ENCODE results near the gene AIRE. TPM values are rescaled to one million over a fixed set of nuclear protein-coding genes. Genes with fewer than 3 reads are reported as not detected.

AIRE gene
- polyA plus RNA-seq, 2 donors: 0.01 to 0.06 TPM

DNA sequence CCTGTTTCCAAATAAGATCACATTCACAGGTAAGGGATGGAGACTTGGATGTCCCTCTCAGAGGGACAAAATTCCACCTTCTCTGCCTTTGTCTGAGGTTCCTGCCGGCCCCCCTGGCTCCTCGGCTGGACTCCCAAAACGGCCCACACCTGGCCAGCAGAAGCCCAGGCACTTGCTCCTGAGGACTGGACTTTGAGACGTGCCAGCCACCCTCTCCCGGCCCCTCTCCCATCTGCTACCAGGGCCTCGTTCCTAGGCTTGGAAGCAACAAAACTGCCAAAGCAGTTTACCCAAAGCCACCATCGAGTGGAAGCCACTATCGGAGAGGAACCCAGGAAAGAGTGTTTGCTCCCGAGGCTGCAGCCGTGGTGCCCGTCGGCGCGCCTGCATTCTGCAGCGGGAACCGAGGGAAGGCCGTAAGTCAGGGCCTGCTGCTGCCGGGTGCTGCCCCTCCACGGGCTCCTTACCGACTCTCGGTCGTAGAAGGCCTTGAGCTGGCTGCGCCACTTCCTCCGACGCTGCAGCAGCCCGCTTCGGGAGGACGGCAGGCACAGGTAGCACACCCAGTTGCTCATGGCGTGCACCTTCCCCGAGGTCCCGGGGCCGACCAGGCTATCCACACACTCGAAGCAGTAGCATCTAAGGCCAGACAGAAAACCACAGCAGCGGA, 27.5 kb upstream of the AIRE start:
- Histone ChIP-seq H3K27ac (ENCODE audit: low read depth in 2 of 2, low read length in 1 of 2) (no peak overlapping the region), H3K9me3 (ENCODE audit: control insufficient read depth in 2 of 2, insufficient read depth in 1 of 2, low read depth in 1 of 2, low read length in 1 of 2) (no peaks in the 10 kb centered on the region), H3K27me3 (ENCODE audit: control insufficient read depth in 1 of 2, insufficient read depth in 2 of 2, low read length in 2 of 2) (no peaks in the 10 kb centered on the region), H3K4me1 (ENCODE audit: control insufficient read depth in 2 of 2, insufficient read depth in 2 of 2, low read length in 1 of 2) (no peaks in the 10 kb centered on the region), H3K4me3 (ENCODE audit: low read depth in 1 of 2, low read length in 2 of 2) (no peak overlapping the region), H3K36me3 (ENCODE audit: control insufficient read depth in 2 of 2, insufficient read depth in 2 of 2, low read length in 1 of 2) (no peaks in the 10 kb centered on the region)
- 88 to 91% methylated on average over 34 of the region's 34 CpGs for WGBS, 2 donors

DNA sequence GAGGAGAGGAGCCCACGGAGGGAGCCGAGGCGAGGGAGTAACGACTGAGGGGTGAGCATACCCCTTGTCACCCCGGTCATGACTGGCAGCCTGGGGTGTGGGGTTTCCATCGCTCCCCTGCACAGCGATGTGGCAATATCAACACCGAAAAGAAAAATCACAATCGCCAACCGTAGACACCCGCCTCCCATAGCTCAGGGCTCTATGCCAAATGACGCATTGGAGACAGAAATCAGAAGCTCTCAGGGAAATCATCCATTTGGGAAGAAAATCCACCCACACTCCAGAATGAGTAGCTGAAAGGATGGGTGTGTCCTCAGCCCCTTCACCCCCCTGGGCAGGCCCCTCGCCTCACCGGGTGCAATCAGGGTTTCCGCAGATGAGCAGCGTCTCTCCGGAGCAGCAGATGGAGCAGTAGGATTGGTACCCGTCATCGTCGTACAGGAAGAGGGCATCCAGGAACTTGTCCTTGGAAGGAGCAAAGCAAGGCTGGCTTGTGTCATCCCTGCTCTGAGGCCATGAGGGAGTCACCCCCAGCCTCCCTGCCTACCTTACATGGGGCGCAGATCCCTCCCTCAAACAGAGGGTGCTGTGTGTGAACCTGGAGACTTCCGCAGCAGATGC, 26.5 kb upstream of the AIRE start:
- H3K36me3 ChIP-seq (ENCODE audit: control insufficient read depth in 2 of 2, insufficient read depth in 2 of 2, low read length in 1 of 2): no peaks in the 10 kb centered on the region
- no peaks in the 10 kb centered on the region for H3K4me1 ChIP-seq (ENCODE audit: control insufficient read depth in 2 of 2, insufficient read depth in 2 of 2, low read length in 1 of 2)
- no peak overlapping the region for H3K4me3 ChIP-seq (ENCODE audit: low read depth in 1 of 2, low read length in 2 of 2)
- H3K27ac ChIP-seq (ENCODE audit: low read depth in 2 of 2, low read length in 1 of 2): no peak overlapping the region
- H3K27me3 ChIP-seq (ENCODE audit: control insufficient read depth in 1 of 2, insufficient read depth in 2 of 2, low read length in 2 of 2): no peaks in the 10 kb centered on the region
- 79 to 87% methylated on average over 22 of the region's 22 CpGs for WGBS, 2 donors
- no peaks in the 10 kb centered on the region for H3K9me3 ChIP-seq (ENCODE audit: control insufficient read depth in 2 of 2, insufficient read depth in 1 of 2, low read depth in 1 of 2, low read length in 1 of 2)

- no peaks in the 10 kb centered on the region for H3K36me3 ChIP-seq (ENCODE audit: control insufficient read depth in 2 of 2, insufficient read depth in 2 of 2, low read length in 1 of 2)
- H3K9me3 ChIP-seq (ENCODE audit: control insufficient read depth in 2 of 2, insufficient read depth in 1 of 2, low read depth in 1 of 2, low read length in 1 of 2): no peaks in the 10 kb centered on the region
- no peaks in the 10 kb centered on the region for H3K27me3 ChIP-seq (ENCODE audit: control insufficient read depth in 1 of 2, insufficient read depth in 2 of 2, low read length in 2 of 2)
- no peak overlapping the region for H3K27ac ChIP-seq (ENCODE audit: low read depth in 2 of 2, low read length in 1 of 2)
- no peaks in the 10 kb centered on the region for H3K4me1 ChIP-seq (ENCODE audit: control insufficient read depth in 2 of 2, insufficient read depth in 2 of 2, low read length in 1 of 2)
- H3K4me3 ChIP-seq (ENCODE audit: low read depth in 1 of 2, low read length in 2 of 2): no peak overlapping the region
- WGBS, 2 donors: 56 to 59% methylated on average over 4 of the region's 4 CpGs
These were observed 25.6 kb upstream of the AIRE start for GRCh38 chr21:44260066-44260465.

DNA sequence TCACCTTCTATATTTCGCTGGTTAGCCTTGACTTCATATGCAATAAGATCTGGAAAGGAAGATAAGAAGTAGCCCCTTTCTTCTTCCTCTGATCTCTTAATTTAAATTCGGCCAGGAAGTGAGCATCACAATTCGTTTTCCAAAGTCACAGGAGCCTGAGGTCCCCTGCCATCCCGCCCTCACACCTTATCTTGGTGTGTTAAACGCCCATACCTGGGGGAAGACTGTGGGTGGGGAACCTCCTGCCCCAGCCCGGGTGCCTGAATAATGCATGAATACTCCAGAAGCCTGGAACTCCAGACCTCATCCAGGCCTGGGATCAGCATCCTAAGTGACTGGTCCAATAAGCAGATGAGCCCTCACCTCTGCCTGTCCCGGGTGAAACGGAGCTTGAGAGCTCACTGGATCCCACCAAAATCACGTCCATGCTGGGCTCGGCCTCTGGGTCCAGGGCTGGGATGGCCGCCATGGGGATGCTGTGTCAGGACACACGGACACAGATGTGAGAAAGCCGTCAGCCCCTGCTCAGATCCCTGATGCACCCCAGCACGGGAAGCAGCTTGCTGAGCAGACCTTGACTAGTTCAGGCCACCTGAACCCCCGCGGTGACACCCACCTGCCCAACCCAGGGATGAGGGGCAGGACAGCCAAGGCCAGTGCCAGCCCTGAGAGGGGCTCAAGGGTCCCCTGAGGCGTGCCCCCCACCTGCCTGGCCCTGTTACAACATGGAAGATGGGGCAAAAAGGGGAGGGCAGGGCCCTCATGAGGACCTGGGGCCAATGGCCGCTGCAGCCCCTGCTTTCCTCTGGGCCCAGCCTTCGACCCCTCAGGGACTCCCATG, 24.7 kb upstream of the AIRE start:
- Histone ChIP-seq H3K27ac (ENCODE audit: low read depth in 2 of 2, low read length in 1 of 2) (no peak overlapping the region), H3K9me3 (ENCODE audit: control insufficient read depth in 2 of 2, insufficient read depth in 1 of 2, low read depth in 1 of 2, low read length in 1 of 2) (no peaks in the 10 kb centered on the region), H3K4me3 (ENCODE audit: low read depth in 1 of 2, low read length in 2 of 2) (no peak overlapping the region), H3K4me1 (ENCODE audit: control insufficient read depth in 2 of 2, insufficient read depth in 2 of 2, low read length in 1 of 2) (no peaks in the 10 kb centered on the region), H3K27me3 (ENCODE audit: control insufficient read depth in 1 of 2, insufficient read depth in 2 of 2, low read length in 2 of 2) (no peaks in the 10 kb centered on the region), H3K36me3 (ENCODE audit: control insufficient read depth in 2 of 2, insufficient read depth in 2 of 2, low read length in 1 of 2) (no peaks in the 10 kb centered on the region)
- WGBS, 2 donors: 77 to 82% methylated on average over 19 of the region's 19 CpGs

- Histone ChIP-seq H3K9me3 (ENCODE audit: control insufficient read depth in 2 of 2, insufficient read depth in 1 of 2, low read depth in 1 of 2, low read length in 1 of 2) (no peaks in the 10 kb centered on the region), H3K27me3 (ENCODE audit: control insufficient read depth in 1 of 2, insufficient read depth in 2 of 2, low read length in 2 of 2) (no peaks in the 10 kb centered on the region), H3K27ac (ENCODE audit: low read depth in 2 of 2, low read length in 1 of 2) (no peak within 1 kb of the TSS), H3K4me1 (ENCODE audit: control insufficient read depth in 2 of 2, insufficient read depth in 2 of 2, low read length in 1 of 2) (no peaks in the 10 kb centered on the region), H3K4me3 (ENCODE audit: low read depth in 1 of 2, low read length in 2 of 2) (no peak within 1 kb of the TSS), H3K36me3 (ENCODE audit: control insufficient read depth in 2 of 2, insufficient read depth in 2 of 2, low read length in 1 of 2) (no peaks in the 10 kb centered on the region)
- WGBS, 2 donors: 67 to 72% methylated on average over 19 of the region's 19 CpGs
These were observed 23.9 kb upstream of the AIRE start, which contains the start of gene DNMT3L for GRCh38 chr21:44261675-44262295. DNMT3L (minus strand) TSS chr21:44261897; CDS start chr21:44261259, 638 bp downstream.

GRCh38 chr21:44262338-44263056, 23.2 kb upstream of the AIRE start:
- WGBS, 2 donors: 74 to 76% methylated on average over 10 to 12 of the region's 12 CpGs
- Histone ChIP-seq H3K36me3 (ENCODE audit: control insufficient read depth in 2 of 2, insufficient read depth in 2 of 2, low read length in 1 of 2) (no peaks in the 10 kb centered on the region), H3K4me3 (ENCODE audit: low read depth in 1 of 2, low read length in 2 of 2) (no peak overlapping the region), H3K4me1 (ENCODE audit: control insufficient read depth in 2 of 2, insufficient read depth in 2 of 2, low read length in 1 of 2) (no peaks in the 10 kb centered on the region), H3K9me3 (ENCODE audit: control insufficient read depth in 2 of 2, insufficient read depth in 1 of 2, low read depth in 1 of 2, low read length in 1 of 2) (no peaks in the 10 kb centered on the region), H3K27ac (ENCODE audit: low read depth in 2 of 2, low read length in 1 of 2) (no peak overlapping the region), H3K27me3 (ENCODE audit: control insufficient read depth in 1 of 2, insufficient read depth in 2 of 2, low read length in 2 of 2) (no peaks in the 10 kb centered on the region)

DNA sequence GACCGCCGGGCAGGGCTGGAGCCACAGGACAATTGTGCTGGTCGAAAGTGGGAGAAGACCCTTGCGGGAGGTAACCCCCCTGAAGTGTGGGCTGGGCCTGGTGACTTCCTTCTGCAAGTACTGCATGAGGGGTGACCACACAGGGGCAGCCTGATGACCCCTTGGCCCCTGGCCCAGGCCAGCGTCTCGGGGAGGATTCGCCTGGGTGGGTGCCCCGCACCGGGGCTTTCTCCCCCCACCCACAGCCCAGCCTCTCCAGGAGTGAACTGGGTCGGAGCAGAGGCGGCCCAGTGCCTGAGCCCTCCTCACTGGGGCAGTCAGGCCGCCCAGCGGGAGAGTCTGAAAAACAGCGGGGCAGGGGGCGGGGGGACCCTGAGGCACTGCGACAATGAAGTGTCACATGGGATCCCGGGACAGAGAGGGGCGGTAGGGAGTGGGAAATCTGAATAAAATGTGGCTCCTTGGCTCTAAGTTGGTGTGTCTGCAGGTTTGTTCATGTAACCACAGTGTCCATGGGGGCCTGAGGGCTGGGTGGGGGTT, 22.4 kb upstream of the AIRE start:
- Histone ChIP-seq H3K4me3 (ENCODE audit: low read depth in 1 of 2, low read length in 2 of 2) (no peak overlapping the region), H3K36me3 (ENCODE audit: control insufficient read depth in 2 of 2, insufficient read depth in 2 of 2, low read length in 1 of 2) (no peaks in the 10 kb centered on the region), H3K4me1 (ENCODE audit: control insufficient read depth in 2 of 2, insufficient read depth in 2 of 2, low read length in 1 of 2) (no peaks in the 10 kb centered on the region), H3K27me3 (ENCODE audit: control insufficient read depth in 1 of 2, insufficient read depth in 2 of 2, low read length in 2 of 2) (no peaks in the 10 kb centered on the region), H3K27ac (ENCODE audit: low read depth in 2 of 2, low read length in 1 of 2) (no peak overlapping the region), H3K9me3 (ENCODE audit: control insufficient read depth in 2 of 2, insufficient read depth in 1 of 2, low read depth in 1 of 2, low read length in 1 of 2) (no peaks in the 10 kb centered on the region)
- 54 to 67% methylated on average over 18 of the region's 18 CpGs for WGBS, 2 donors

GRCh38 chr21:44263768-44264167, 21.9 kb upstream of the AIRE start:
- Histone ChIP-seq H3K4me3 (ENCODE audit: low read depth in 1 of 2, low read length in 2 of 2) (no peak overlapping the region), H3K27me3 (ENCODE audit: control insufficient read depth in 1 of 2, insufficient read depth in 2 of 2, low read length in 2 of 2) (no peaks in the 10 kb centered on the region), H3K27ac (ENCODE audit: low read depth in 2 of 2, low read length in 1 of 2) (no peak overlapping the region), H3K9me3 (ENCODE audit: control insufficient read depth in 2 of 2, insufficient read depth in 1 of 2, low read depth in 1 of 2, low read length in 1 of 2) (no peaks in the 10 kb centered on the region), H3K36me3 (ENCODE audit: control insufficient read depth in 2 of 2, insufficient read depth in 2 of 2, low read length in 1 of 2) (no peaks in the 10 kb centered on the region), H3K4me1 (ENCODE audit: control insufficient read depth in 2 of 2, insufficient read depth in 2 of 2, low read length in 1 of 2) (no peaks in the 10 kb centered on the region)
- WGBS, 2 donors: 65 to 67% methylated on average over 3 to 4 of the region's 4 CpGs
